Endothelial cell of umbilical vein (primary cell): ENCODE results near the gene ATL1.

Source experiments
- CTCF ChIP-seq, 2 donors: IDR thresholded peaks; 1 replicate in 1 of 2; 2 replicates in 1 of 2; pipeline ENCODE4 v1.5.1; 2011; ENCODE audit warnings: low read length in 2 of 2, mild to moderate bottlenecking in 2 of 2, moderate library complexity in 2 of 2, control low read depth in 1 of 2, inconsistent platforms in 1 of 2, low read depth in 1 of 2; ENCODE audit not compliant: insufficient read depth in 1 of 2; ENCODE audit errors: extremely low read depth in 1 of 2
- FOS ChIP-seq: IDR thresholded peaks from 2 replicates; pipeline ENCODE4 v1.6.1; 2011; ENCODE audit warnings: mild to moderate bottlenecking, low read length, moderate library complexity, borderline replicate concordance; ENCODE audit not compliant: insufficient read depth
- GATA2 ChIP-seq: IDR thresholded peaks from 2 replicates; pipeline ENCODE4 v1.7.0; 2011; ENCODE audit warnings: low read depth, mild to moderate bottlenecking, moderate library complexity, mixed read lengths, low read length; ENCODE audit not compliant: insufficient read length, insufficient read depth
- POLR2A ChIP-seq: IDR thresholded peaks from 2 replicates; pipeline ENCODE4 v1.6.1; 2012; ENCODE audit warnings: low read depth, mild to moderate bottlenecking, control low read depth, low read length
- POLR2AphosphoS5 ChIP-seq: IDR thresholded peaks from 2 replicates; pipeline ENCODE4 v1.6.1; 2012; ENCODE audit warnings: low read depth, mild to moderate bottlenecking, control low read depth, low read length, moderate library complexity; ENCODE audit not compliant: insufficient read depth

- no peak for TF ChIP-seq CTCF (IDR thresholded peaks at IDR 0.05; ENCODE audit: extremely low read depth in 1 of 2, insufficient read depth in 1 of 2, low read depth in 1 of 2, low read length in 2 of 2)
- TF ChIP-seq FOS = no peak
- TF ChIP-seq POLR2A = no peak
- TF ChIP-seq POLR2AphosphoS5 = no peak
- no peak for TF ChIP-seq GATA2
Observed at GRCh38 chr14:50550294-50550693, 9.7 kb upstream of the ATL1 start.
